ENCODE results near the gene TRABD2A. TPM values are rescaled to one million over a fixed set of nuclear protein-coding genes. Genes with fewer than 3 reads are reported as not detected.

TRABD2A gene
- total RNA-seq, 1 experiment from 2014 or later = 0.68 TPM

- no TSS peak for BruUV-seq (replicated peaks)
- intact Hi-C loops (cut with micrococcal nuclease; ENCODE audit: unreplicated experiment) = no loop called here
- DNase-seq = no peak
- Mint-ChIP-seq H3K36me3 (ENCODE audit: insufficient read depth, unreplicated experiment) (no peaks in the 10 kb centered on the region), H3K4me1 (ENCODE audit: low read depth, unreplicated experiment) (no peaks in the 10 kb centered on the region), H3K27ac (ENCODE audit: unreplicated experiment) (no peak overlapping the region), H3K27me3 (ENCODE audit: unreplicated experiment) (peaks cover 86% of the 10 kb centered on the region), H3K4me3 (ENCODE audit: low read depth, unreplicated experiment) (no peak overlapping the region), H3K9me3 (ENCODE audit: low read depth, unreplicated experiment) (peaks cover 5% of the 10 kb centered on the region)
- no peak for TF ChIP-seq CTCF (IDR thresholded peaks at IDR 0.05; ENCODE audit: unreplicated experiment)
- CTCF ChIA-PET = interaction anchor here (0.5 kb wide), 1 partner anchor 24 kb away, joined by 8 read pairs; no protein-coding TSS in a partner anchor
Measured at GRCh38 chr2:84855731-84856130, 25.2 kb downstream of the TRABD2A start.

- no TSS peak for BruUV-seq (replicated peaks)
- Mint-ChIP-seq H3K27ac (ENCODE audit: unreplicated experiment) (no peak overlapping the region), H3K4me1 (ENCODE audit: low read depth, unreplicated experiment) (no peaks in the 10 kb centered on the region), H3K4me3 (ENCODE audit: low read depth, unreplicated experiment) (no peak overlapping the region), H3K9me3 (ENCODE audit: low read depth, unreplicated experiment) (peaks cover 5% of the 10 kb centered on the region), H3K27me3 (ENCODE audit: unreplicated experiment) (peaks cover 85% of the 10 kb centered on the region), H3K36me3 (ENCODE audit: insufficient read depth, unreplicated experiment) (no peaks in the 10 kb centered on the region)
- intact Hi-C loops (cut with micrococcal nuclease; ENCODE audit: unreplicated experiment) = no loop called here
- CTCF ChIA-PET = no interaction called here
- no peak for TF ChIP-seq CTCF (IDR thresholded peaks at IDR 0.05; ENCODE audit: unreplicated experiment)
- no peak for DNase-seq
Measured at GRCh38 chr2:84854850-84855249, 26.0 kb downstream of the TRABD2A start.

GRCh38 chr2:84851876-84852275 lies 29.0 kb downstream of the TRABD2A start:
- no peak for DNase-seq
- peaks cover 85% of the 10 kb centered on the region for H3K27me3 Mint-ChIP-seq (ENCODE audit: unreplicated experiment)

GRCh38 chr2:84850471-84850870 lies 30.4 kb downstream of the TRABD2A start:
- CTCF ChIA-PET = no interaction called here
- peaks cover 3% of the 10 kb centered on the region for H3K9me3 Mint-ChIP-seq (ENCODE audit: low read depth, unreplicated experiment)

More at GRCh38 chr2:84851876-84852275, 29.0 kb downstream of the TRABD2A start:
- Mint-ChIP-seq H3K27ac (ENCODE audit: unreplicated experiment) (no peak overlapping the region), H3K36me3 (ENCODE audit: insufficient read depth, unreplicated experiment) (no peaks in the 10 kb centered on the region), H3K4me1 (ENCODE audit: low read depth, unreplicated experiment) (no peaks in the 10 kb centered on the region), H3K9me3 (ENCODE audit: low read depth, unreplicated experiment) (peaks cover 5% of the 10 kb centered on the region), H3K4me3 (ENCODE audit: low read depth, unreplicated experiment) (no peak overlapping the region)
- no TSS peak for BruUV-seq (replicated peaks)
- no peak for TF ChIP-seq CTCF (IDR thresholded peaks at IDR 0.05; ENCODE audit: unreplicated experiment)
- intact Hi-C loops (cut with micrococcal nuclease; ENCODE audit: unreplicated experiment) = no loop called here
- CTCF ChIA-PET = no interaction called here

More at GRCh38 chr2:84850471-84850870, 30.4 kb downstream of the TRABD2A start:
- DNase-seq = no peak
- TF ChIP-seq CTCF (IDR thresholded peaks at IDR 0.05; ENCODE audit: unreplicated experiment) = no peak
- no peaks in the 10 kb centered on the region for H3K36me3 Mint-ChIP-seq (ENCODE audit: insufficient read depth, unreplicated experiment)
- no peak overlapping the region for H3K4me3 Mint-ChIP-seq (ENCODE audit: low read depth, unreplicated experiment)
- H3K4me1 Mint-ChIP-seq (ENCODE audit: low read depth, unreplicated experiment) = no peaks in the 10 kb centered on the region
- intact Hi-C loops (cut with micrococcal nuclease; ENCODE audit: unreplicated experiment) = no loop called here
- H3K27me3 Mint-ChIP-seq (ENCODE audit: unreplicated experiment) = peaks cover 73% of the 10 kb centered on the region
- H3K27ac Mint-ChIP-seq (ENCODE audit: unreplicated experiment) = no peak overlapping the region
- no TSS peak for BruUV-seq (replicated peaks)
